Neural progenitor cell (in vitro differentiated cells): ENCODE data around the gene NCF4. TPM values are rescaled to one million over a fixed set of nuclear protein-coding genes. Genes with fewer than 3 reads are reported as not detected.

Experiments
- DNase-seq: peaks from one replicate; pipeline ENCODE4 v3.0.0-alpha.2; 2016; ENCODE audit warnings: low spot score
- H2AFZ ChIP-seq: fragments of 200-600 bp; sonication (generic); replicated peaks from 2 replicates; pipeline ENCODE4 v1.6.1; 2016; ENCODE audit warnings: antibody characterized with exemption
- H3F3A ChIP-seq: fragments of 200-600 bp; sonication (generic); 2 replicates; pipeline ENCODE4 v1.6.1; 2016; ENCODE audit warnings: antibody characterized with exemption, low read depth
- H3K27ac ChIP-seq: fragments of 200-600 bp; sonication (generic); 2 replicates; pipeline ENCODE4 v1.5.1; 2016; ENCODE audit warnings: mild to moderate bottlenecking
- H3K27me3 ChIP-seq: fragments of 200-600 bp; sonication (generic); 2 replicates; pipeline ENCODE4 v1.6.1; 2016; ENCODE audit warnings: mild to moderate bottlenecking, moderate library complexity
- H3K36me3 ChIP-seq: fragments of 200-600 bp; sonication (generic); 2 replicates; pipeline ENCODE4 v1.5.1; 2016
- H3K4me1 ChIP-seq: fragments of 200-600 bp; sonication (generic); 2 replicates; pipeline ENCODE4 v1.6.1; 2016; ENCODE audit warnings: mixed run types
- H3K4me2 ChIP-seq: fragments of 200-600 bp; sonication (generic); 2 replicates; pipeline ENCODE4 v1.6.1; 2016
- H3K4me3 ChIP-seq: fragments of 200-600 bp; sonication (generic); 2 replicates; pipeline ENCODE4 v1.5.1; 2016
- H3K79me2 ChIP-seq: fragments of 200-600 bp; sonication (generic); 2 replicates; pipeline ENCODE4 v1.6.1; 2016; ENCODE audit warnings: low read depth
- H3K9ac ChIP-seq: fragments of 200-600 bp; sonication (generic); 2 replicates; pipeline ENCODE4 v1.6.1; 2016
- H3K9me3 ChIP-seq: fragments of 200-600 bp; sonication (generic); 2 replicates; pipeline ENCODE4 v1.5.1; 2016; ENCODE audit warnings: low read depth
- H4K20me1 ChIP-seq: fragments of 200-600 bp; sonication (generic); 2 replicates; pipeline ENCODE4 v1.6.1; 2016; ENCODE audit warnings: low read depth
- H3K27ac Mint-ChIP-seq: 3 replicates; pipeline ENCODE4 v1.8.0; 2021; ENCODE audit warnings: mixed read lengths
- H3K27me3 Mint-ChIP-seq: 2 replicates; pipeline ENCODE4 v1.8.0; 2022; ENCODE audit warnings: low read depth, mild to moderate bottlenecking, inconsistent platforms, moderate library complexity, mixed read lengths; ENCODE audit not compliant: insufficient read depth
- H3K36me3 Mint-ChIP-seq: 3 replicates; pipeline ENCODE4 v1.8.0; 2021; ENCODE audit warnings: mixed read lengths
- H3K4me1 Mint-ChIP-seq: 3 replicates; pipeline ENCODE4 v1.8.0; 2021; ENCODE audit warnings: mixed read lengths
- H3K4me3 Mint-ChIP-seq: 3 replicates; pipeline ENCODE4 v1.8.0; 2021; ENCODE audit warnings: mild to moderate bottlenecking, moderate library complexity, mixed read lengths
- H3K9me3 Mint-ChIP-seq: 3 replicates; pipeline ENCODE4 v1.8.0; 2020; ENCODE audit warnings: mixed read lengths
- EZH2 ChIP-seq: fragments of 200-600 bp; sonication (generic); IDR thresholded peaks from 2 replicates; pipeline ENCODE4 v1.6.1; 2017; ENCODE audit warnings: antibody characterized with exemption, mild to moderate bottlenecking, moderate library complexity
- EZH2phosphoT487 ChIP-seq: fragments of 200-600 bp; sonication (generic); IDR thresholded peaks from 2 replicates; pipeline ENCODE4 v1.6.1; 2017; ENCODE audit warnings: antibody characterized with exemption
- total RNA-seq: library from RNA; depleted of rRNA; stranded (reverse); fragments of >200 nt; gene quantifications from 2 replicates; pipeline ENCODE4 v1.2.3, GENCODE V29; 2015; ENCODE audit warnings: low replicate concordance
- TF ChIP-seq, protein P1 (sequence below): fragments of 200-600 bp; sonication (generic); IDR thresholded peaks from 2 replicates; pipeline ENCODE4 v1.5.1; 2017; ENCODE audit warnings: antibody characterized with exemption, mild to moderate bottlenecking

The NCF4 gene
- total RNA-seq, 1 donor from 2014 or later, result not detected

DNA sequence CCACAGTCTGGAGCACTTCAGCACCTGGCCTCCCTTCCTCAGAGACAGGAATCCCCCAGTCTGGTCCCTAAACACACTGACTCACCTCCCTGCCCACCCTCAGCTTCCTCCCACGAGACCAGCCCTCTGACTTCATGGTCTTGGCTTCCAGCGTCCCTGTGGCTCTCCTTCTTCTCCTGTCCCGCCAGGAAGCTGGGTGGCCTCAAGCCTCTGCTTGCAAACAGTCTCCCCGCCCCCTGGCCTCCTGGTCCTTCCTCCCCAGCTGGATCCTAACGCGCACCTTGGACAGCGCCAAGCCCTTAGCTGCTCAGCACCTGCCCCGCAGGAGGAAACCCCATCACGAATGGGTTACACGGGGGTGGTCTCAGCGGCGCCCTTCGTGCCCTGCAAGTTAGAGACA is 4.5 kb downstream of the NCF4 start:
- Histone ChIP-seq H3K36me3 (no peaks in the 10 kb centered on the region), H3K79me2 (no peaks in the 10 kb centered on the region), H3K9ac (no peak overlapping the region), H3K27ac (no peak overlapping the region), H4K20me1 (no peaks in the 10 kb centered on the region), H3K27me3 (peaks cover 13% of the 10 kb centered on the region), H3K4me2 (no peak overlapping the region), H3K9me3 (no peaks in the 10 kb centered on the region), H3F3A (no peaks in the 10 kb centered on the region), H2AFZ (no peak overlapping the region), H3K4me3 (no peak overlapping the region), H3K4me1 (no peaks in the 10 kb centered on the region)
- Mint-ChIP-seq H3K36me3 (no peaks in the 10 kb centered on the region), H3K27ac (no peak overlapping the region), H3K27me3 (peaks cover 18% of the 10 kb centered on the region), H3K9me3 (no peaks in the 10 kb centered on the region), H3K4me1 (no peaks in the 10 kb centered on the region), H3K4me3 (no peak overlapping the region)
- DNase-seq, result peak; percentile 31
- TF ChIP-seq EZH2phosphoT487, result no peak
- TF ChIP-seq, protein P1, sequence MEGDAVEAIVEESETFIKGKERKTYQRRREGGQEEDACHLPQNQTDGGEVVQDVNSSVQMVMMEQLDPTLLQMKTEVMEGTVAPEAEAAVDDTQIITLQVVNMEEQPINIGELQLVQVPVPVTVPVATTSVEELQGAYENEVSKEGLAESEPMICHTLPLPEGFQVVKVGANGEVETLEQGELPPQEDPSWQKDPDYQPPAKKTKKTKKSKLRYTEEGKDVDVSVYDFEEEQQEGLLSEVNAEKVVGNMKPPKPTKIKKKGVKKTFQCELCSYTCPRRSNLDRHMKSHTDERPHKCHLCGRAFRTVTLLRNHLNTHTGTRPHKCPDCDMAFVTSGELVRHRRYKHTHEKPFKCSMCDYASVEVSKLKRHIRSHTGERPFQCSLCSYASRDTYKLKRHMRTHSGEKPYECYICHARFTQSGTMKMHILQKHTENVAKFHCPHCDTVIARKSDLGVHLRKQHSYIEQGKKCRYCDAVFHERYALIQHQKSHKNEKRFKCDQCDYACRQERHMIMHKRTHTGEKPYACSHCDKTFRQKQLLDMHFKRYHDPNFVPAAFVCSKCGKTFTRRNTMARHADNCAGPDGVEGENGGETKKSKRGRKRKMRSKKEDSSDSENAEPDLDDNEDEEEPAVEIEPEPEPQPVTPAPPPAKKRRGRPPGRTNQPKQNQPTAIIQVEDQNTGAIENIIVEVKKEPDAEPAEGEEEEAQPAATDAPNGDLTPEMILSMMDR, result no peak
- TF ChIP-seq EZH2, result no peak

DNA sequence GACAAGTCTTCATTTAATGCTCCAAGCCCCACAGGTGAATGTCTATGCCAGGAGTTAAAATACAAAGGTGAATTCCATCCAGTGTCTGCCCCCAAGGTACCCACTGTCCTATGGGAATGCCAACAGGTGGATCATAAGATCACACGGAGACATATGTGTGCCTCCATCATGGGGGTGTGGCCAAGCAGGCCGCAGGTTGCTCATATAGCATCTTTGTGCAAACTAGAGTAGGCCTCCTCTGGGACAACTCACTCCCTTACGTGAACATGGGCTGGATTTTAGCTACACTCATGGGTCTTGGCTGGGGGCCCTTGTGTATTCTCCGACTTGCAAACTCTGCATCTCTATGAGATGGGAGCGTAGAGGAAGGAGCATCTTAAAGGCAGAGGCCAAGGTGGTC is 6.9 kb downstream of the NCF4 start:
- H3K4me3 ChIP-seq, result no peak overlapping the region
- Mint-ChIP-seq H3K9me3 (no peaks in the 10 kb centered on the region), H3K27me3 (peaks cover 21% of the 10 kb centered on the region), H3K4me1 (no peaks in the 10 kb centered on the region), H3K4me3 (no peak overlapping the region), H3K27ac (no peak overlapping the region), H3K36me3 (no peaks in the 10 kb centered on the region)
- H3F3A ChIP-seq, result no peaks in the 10 kb centered on the region
- H3K36me3 ChIP-seq, result no peaks in the 10 kb centered on the region
- H3K4me2 ChIP-seq, result no peak overlapping the region
- H4K20me1 ChIP-seq, result no peaks in the 10 kb centered on the region
- DNase-seq, result no peak
- H3K79me2 ChIP-seq, result no peaks in the 10 kb centered on the region
- TF ChIP-seq, protein P1, result no peak
- TF ChIP-seq EZH2 (no peak), EZH2phosphoT487 (no peak)
- H2AFZ ChIP-seq, result no peak overlapping the region
- no peaks in the 10 kb centered on the region for H3K9me3 ChIP-seq
- H3K9ac ChIP-seq, result no peak overlapping the region
- no peak overlapping the region for H3K27ac ChIP-seq
- H3K4me1 ChIP-seq, result no peaks in the 10 kb centered on the region
- peaks cover 13% of the 10 kb centered on the region for H3K27me3 ChIP-seq

DNA sequence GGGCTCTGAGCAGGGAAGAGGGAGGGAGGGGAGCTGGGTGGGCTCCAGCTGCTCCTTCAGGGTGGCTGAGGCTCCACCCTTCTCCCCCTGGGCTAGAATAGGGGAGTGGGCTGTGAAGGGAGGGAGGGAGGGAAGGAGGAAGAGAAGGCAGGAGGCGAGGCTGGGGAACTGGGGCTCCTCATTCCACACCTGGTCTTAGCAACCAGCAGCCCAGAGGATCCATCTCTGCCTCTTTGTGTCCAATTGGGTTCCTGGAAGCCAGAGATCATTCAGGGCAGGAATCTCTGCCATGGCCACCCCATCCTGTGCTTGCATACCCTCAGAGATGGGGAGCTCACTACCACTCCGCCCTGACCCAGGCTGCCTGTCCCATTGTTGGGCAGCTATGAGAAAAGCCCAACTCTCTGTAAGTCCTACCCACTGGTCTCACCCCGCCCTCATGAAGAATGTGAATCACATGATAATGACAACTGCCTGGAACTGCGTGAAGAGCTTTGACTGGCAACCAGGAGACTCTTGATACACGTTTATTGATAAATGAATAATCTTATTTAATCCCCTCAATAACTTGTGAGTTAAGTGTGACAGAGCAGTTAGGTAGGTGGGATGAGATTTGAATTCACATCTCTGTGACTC is 7.9 kb downstream of the NCF4 start:
- Mint-ChIP-seq H3K4me3 (no peak overlapping the region), H3K27me3 (peaks cover 26% of the 10 kb centered on the region), H3K36me3 (no peaks in the 10 kb centered on the region), H3K4me1 (no peaks in the 10 kb centered on the region), H3K27ac (no peak overlapping the region), H3K9me3 (peaks cover 2% of the 10 kb centered on the region)
- Histone ChIP-seq H3K9ac (no peak overlapping the region), H3K4me2 (no peak overlapping the region), H3K27me3 (peaks cover 13% of the 10 kb centered on the region), H3K9me3 (no peaks in the 10 kb centered on the region), H3K79me2 (no peaks in the 10 kb centered on the region), H3K27ac (no peak overlapping the region), H4K20me1 (no peaks in the 10 kb centered on the region), H3K36me3 (no peaks in the 10 kb centered on the region), H3F3A (no peaks in the 10 kb centered on the region), H3K4me3 (no peak overlapping the region), H2AFZ (no peak overlapping the region), H3K4me1 (no peaks in the 10 kb centered on the region)
- TF ChIP-seq EZH2, result no peak
- TF ChIP-seq EZH2phosphoT487, result no peak
- TF ChIP-seq, protein P1, result no peak
- DNase-seq, result no peak
